Neural progenitor cell (in vitro differentiated cells): ENCODE results near the gene IL21R.

Experiments used
- CTCF ChIP-seq: fragments of 200-600 bp; sonication (generic); IDR thresholded peaks from 2 replicates; pipeline ENCODE4 v1.5.1; 2017; ENCODE audit warnings: antibody characterized with exemption, mild to moderate bottlenecking
- EZH2phosphoT487 ChIP-seq: fragments of 200-600 bp; sonication (generic); IDR thresholded peaks from 2 replicates; pipeline ENCODE4 v1.6.1; 2017; ENCODE audit warnings: antibody characterized with exemption

- TF ChIP-seq CTCF (no peak), EZH2phosphoT487 (no peak)
Measured at GRCh38 chr16:27476240-27476639, 74.3 kb downstream of the IL21R start.
